Jurkat, Clone E6-1 (cell line): ENCODE data around the gene EFCAB8.
A peak's percentile ranks its signal among the peaks of the same experiment; 100 is the strongest.
"Not testable (repeated sequence)": the region's sequence is repeated elsewhere in the genome, so short reads cannot be mapped to it uniquely, and the experiment has no call there.

Source experiments
- DNase-seq: peaks from one replicate; pipeline ENCODE4 v3.0.0-alpha.2; 2011; ENCODE audit warnings: low read depth, low spot score
- H3K4me3 ChIP-seq: 2 replicates; pipeline ENCODE4 v1.5.1; 2011; ENCODE audit warnings: mild to moderate bottlenecking, low read length, control low read depth, moderate library complexity

Gene EFCAB8

GRCh38 chr20:32904678-32905077 is 46.0 kb downstream of the EFCAB8 start:
- not testable (repeated sequence) for H3K4me3 ChIP-seq, DNase-seq

GRCh38 chr20:32906200-32906599 is 47.5 kb downstream of the EFCAB8 start:
- DNase-seq, result peak; percentile 14
- no peak overlapping the region for H3K4me3 ChIP-seq

- H3K4me3 ChIP-seq, result no peak overlapping the region
- DNase-seq, result no peak
Observed at GRCh38 chr20:32906871-32907495, 48.3 kb downstream of the EFCAB8 start.

DNA sequence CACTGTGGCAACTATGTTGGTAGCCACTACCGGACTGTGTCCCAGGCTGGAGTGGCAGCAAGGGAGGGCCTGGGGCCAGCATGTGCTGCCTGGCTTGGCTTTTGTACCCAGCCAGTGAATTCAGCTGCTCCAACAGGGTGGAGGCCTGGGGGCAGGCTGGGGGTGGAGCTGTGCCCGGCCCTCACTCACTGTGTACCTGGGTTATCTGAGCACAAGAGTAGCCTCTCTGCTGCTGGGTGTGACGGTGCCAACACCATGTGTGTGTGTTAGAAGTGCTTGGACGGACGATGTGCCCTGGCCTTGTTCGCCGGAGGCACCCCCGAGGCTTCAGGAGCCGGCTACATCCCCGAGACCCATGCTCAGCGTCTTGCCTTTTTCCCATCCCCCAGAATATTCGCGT is 49.2 kb downstream of the EFCAB8 start:
- H3K4me3 ChIP-seq, result no peak overlapping the region
- no peak for DNase-seq

DNA sequence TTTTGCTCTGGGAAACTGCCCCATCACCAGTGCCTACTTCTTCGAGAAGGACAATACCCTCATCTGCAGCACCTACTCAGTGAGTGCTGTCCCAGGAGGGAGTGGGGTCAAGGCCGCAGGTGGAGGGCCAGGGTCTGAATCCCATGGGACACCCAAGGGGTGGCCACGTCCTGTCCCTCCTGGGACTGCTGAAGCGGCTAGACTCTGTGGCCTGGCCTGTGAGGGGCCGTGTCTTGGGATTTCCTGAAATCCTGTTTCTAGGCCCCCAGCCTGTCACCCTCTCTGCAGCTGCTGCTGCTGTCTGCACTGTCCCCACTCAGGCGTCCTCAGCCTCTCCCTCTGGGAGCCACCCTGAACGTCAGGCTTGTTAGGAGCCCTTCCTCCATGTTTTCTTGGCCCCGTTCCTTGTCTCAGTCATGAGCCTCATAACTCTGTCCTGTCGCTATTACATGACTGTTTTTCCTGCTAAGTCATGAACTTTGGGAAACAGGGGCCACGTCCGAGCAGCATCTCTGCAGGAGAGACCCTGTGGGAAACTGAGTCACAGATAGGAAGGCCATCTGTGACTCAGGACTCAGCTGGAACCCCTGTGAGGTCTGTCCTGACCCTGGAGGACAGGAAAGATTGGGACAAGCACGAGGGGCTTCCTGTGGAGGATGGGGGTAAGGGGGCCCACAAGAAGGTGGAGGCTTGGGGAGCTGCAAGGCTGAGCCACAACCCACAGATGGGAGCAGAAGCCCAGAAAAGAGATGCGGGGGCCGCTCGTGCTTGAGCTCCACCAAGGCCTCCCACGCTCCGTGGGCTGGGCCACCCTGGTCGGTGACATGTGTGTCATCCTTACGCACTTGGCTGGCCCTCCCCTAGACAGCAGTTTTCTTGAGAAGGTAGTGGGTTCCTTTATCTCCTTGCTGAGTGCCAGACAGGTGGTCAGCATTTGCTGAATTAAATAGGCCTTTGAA is 49.9 kb downstream of the EFCAB8 start:
- DNase-seq, result no peak

DNA sequence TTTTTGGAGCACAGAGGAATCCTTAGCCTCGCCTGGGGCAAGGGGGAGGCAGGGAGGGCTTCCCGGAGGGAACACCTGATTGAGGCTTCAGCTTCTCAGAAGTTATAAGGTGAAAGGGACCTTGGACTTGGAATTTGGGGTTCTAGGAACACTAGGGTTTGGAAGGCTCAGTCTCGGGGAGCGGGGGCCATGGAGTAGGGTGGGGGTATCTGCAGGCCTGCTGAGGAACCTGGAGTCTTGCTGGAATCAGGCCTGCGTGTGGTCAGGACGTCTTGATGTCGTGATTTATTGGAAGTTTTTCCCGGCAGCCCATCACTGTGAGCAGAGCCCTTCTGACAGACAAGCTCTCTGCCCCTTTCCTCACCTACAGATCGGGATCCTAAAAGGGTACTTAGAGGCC is 50.7 kb downstream of the EFCAB8 start:
- H3K4me3 ChIP-seq, result no peak overlapping the region
- no peak for DNase-seq

More for the DNA sequence above, 49.9 kb downstream of the EFCAB8 start:
- H3K4me3 ChIP-seq, result no peak overlapping the region

DNA sequence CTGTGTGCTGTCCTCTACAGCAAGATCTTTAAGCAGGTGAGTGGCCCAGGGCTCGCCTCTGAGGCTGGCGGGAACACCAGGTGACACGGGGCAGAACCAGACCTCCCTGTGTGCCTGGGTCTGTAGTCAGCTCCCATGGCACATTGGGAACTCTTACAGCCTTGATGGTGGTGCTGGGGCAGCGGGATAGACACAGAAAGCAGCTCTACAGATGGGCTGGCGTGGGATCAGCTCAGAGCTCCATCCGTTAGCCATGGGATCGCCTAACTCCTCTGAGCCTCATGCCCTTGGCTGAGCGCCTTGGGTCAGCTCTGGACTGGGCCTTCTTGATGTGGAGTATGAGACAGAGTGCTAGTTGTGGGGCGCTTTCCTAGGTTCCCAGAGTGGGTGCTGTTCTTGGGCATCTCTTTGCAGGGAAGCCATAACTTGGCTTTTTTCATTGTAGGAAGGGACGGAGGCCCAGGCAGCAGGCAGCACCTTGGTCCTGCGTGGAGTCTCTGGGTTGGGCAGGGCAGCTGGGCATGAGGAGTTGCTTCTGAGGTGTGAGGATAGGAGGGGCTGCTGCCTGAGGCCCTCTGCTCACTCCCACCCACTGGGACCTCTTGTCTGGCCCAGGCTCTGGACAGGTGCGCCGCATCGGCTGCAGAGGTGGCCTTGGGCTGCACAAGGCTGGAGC is 51.3 kb downstream of the EFCAB8 start:
- H3K4me3 ChIP-seq, result no peak overlapping the region
- no peak for DNase-seq

GRCh38 chr20:32911355-32911754 is 52.6 kb downstream of the EFCAB8 start:
- DNase-seq, result no peak
- H3K4me3 ChIP-seq, result no peak overlapping the region

GRCh38 chr20:32912688-32913087 is 54.0 kb downstream of the EFCAB8 start:
- DNase-seq, result no peak
- H3K4me3 ChIP-seq, result no peak overlapping the region

DNA sequence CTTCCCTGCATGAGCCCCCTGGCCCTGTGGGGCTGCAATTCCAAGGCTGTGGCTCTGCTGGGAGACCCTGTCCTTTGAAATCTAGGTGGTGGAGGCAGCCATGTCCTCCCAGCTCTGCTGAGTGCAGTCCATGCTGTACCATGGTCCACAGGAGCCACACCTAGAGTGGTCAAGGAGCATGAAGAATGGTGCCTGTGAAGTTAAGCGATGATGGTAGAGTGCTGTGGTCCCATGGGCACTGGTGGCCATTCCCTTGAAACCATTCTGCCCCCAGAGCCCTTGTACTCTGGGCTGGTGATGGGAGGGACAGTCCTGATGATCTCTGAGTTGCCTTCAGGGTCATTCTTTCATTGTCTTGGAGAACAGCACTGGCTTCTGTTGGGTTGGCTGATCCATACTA is 55.3 kb downstream of the EFCAB8 start:
- DNase-seq, result no peak
- no peak overlapping the region for H3K4me3 ChIP-seq

GRCh38 chr20:32917191-32917950 is 58.6 kb downstream of the EFCAB8 start:
- no peak for DNase-seq
- no peak overlapping the region for H3K4me3 ChIP-seq

GRCh38 chr20:32918296-32918695 is 59.6 kb downstream of the EFCAB8 start:
- no peak overlapping the region for H3K4me3 ChIP-seq
- DNase-seq, result no peak

GRCh38 chr20:32918751-32919150 is 60.0 kb downstream of the EFCAB8 start:
- no peak overlapping the region for H3K4me3 ChIP-seq
- DNase-seq, result no peak

GRCh38 chr20:32920066-32920465 is 61.3 kb downstream of the EFCAB8 start:
- H3K4me3 ChIP-seq, result no peak overlapping the region
- no peak for DNase-seq

GRCh38 chr20:32920530-32921298 is 62.0 kb downstream of the EFCAB8 start:
- no peak overlapping the region for H3K4me3 ChIP-seq
- no peak for DNase-seq

GRCh38 chr20:32922466-32922865 is 63.7 kb downstream of the EFCAB8 start:
- no peak for DNase-seq
- H3K4me3 ChIP-seq, result no peak overlapping the region

- DNase-seq, result no peak
- H3K4me3 ChIP-seq, result no peak overlapping the region
Observed at GRCh38 chr20:32924781-32925180, 66.1 kb downstream of the EFCAB8 start.

GRCh38 chr20:32925481-32926196 is 66.9 kb downstream of the EFCAB8 start:
- no peak for DNase-seq
- H3K4me3 ChIP-seq, result no peak overlapping the region
